IMR-90 (cell line): ENCODE results near the gene GOLGA6A. TPM values are rescaled to one million over a fixed set of nuclear protein-coding genes. Genes with fewer than 3 reads are reported as not detected.

ENCODE experiments used
- microRNA-seq, 2 experiments: library from miRNA; stranded (forward) in 1 of 2; unstranded in 1 of 2; fragments of 10-50 nt in 1 of 2; fragments of <30 nt in 1 of 2; gene quantifications in 1 of 2; microRNA quantifications in 1 of 2; one replicate each; pipeline versions ENCODE3 to v1.1.0; 2013 to 2020; ENCODE audit not compliant: insufficient read depth in 1 of 2, insufficient read length in 1 of 2, unreplicated experiment in 1 of 2
- polyA plus RNA-seq, 3 experiments: library from polyadenylated mRNA; depleted of rRNA; stranded (reverse); fragments of >200 nt; gene quantifications; 2 replicates each; pipeline ENCODE4 v1.2.3, GENCODE V29; 2012; ENCODE audit warnings: low replicate concordance in 1 of 3
- small RNA-seq, 5 experiments: library from RNA; depleted of rRNA; stranded (forward); fragments of <200 nt; gene quantifications; one replicate each; pipeline ENCODE3, GENCODE V24; 2012
- total RNA-seq: library from RNA; depleted of rRNA; stranded (reverse); fragments of >200 nt; gene quantifications from 2 replicates; pipeline ENCODE4 v1.2.3, GENCODE V29; 2012; rRNA removed

Gene GOLGA6A
- total and polyA plus RNA-seq, 2 of the 4 experiments (the other 2 are of a cell fraction) = not detected

Small RNA genes within 50 kb of the gene (microRNA-seq; reads per million reads assigned to microRNA genes)
- gene RN7SL429P (ENCODE audit: insufficient read depth, insufficient read length) = not detected

Small RNA genes within 50 kb of the gene (small RNA-seq; reads per million reads assigned to genes)
- 0 reads per million in 5 experiments for gene RN7SL429P

Other genes starting within 250 kb of the GOLGA6A start
- not detected in 2 replicates for gene TBC1D21, start 209.0 kb downstream of the GOLGA6A start, total RNA-seq
- gene TBC1D21, start 209.0 kb downstream of the GOLGA6A start, polyA plus RNA-seq (2012; rRNA removed) = not detected in 2 replicates
- gene LOXL1, start 156.1 kb downstream of the GOLGA6A start, total RNA-seq = 146 and 148 TPM in 2 replicates
- gene LOXL1, start 156.1 kb downstream of the GOLGA6A start, polyA plus RNA-seq (2012; rRNA removed) = 311 and 332 TPM in 2 replicates
- 11.8 and 12.5 TPM in 2 replicates for gene STOML1, start 90.3 kb downstream of the GOLGA6A start, total RNA-seq
- gene STOML1, start 90.3 kb downstream of the GOLGA6A start, polyA plus RNA-seq (2012; rRNA removed) = 21.2 and 25.0 TPM in 2 replicates
- gene PML, start 87.8 kb downstream of the GOLGA6A start, total RNA-seq = 8.8 and 10.3 TPM in 2 replicates
- gene PML, start 87.8 kb downstream of the GOLGA6A start, polyA plus RNA-seq (2012; rRNA removed) = 22.6 and 23.1 TPM in 2 replicates
- not detected in 2 replicates for gene ISLR2, start 48.0 kb upstream of the GOLGA6A start, total RNA-seq
- gene ISLR2, start 48.0 kb upstream of the GOLGA6A start, polyA plus RNA-seq (2012; rRNA removed) = not detected in 2 replicates
- gene ISLR, start 91.2 kb upstream of the GOLGA6A start, total RNA-seq = under 0.01 TPM in 2 replicates
- 0.79 and 1.0 TPM in 2 replicates for gene ISLR, start 91.2 kb upstream of the GOLGA6A start, polyA plus RNA-seq (2012; rRNA removed)
- gene STRA6, start 120.2 kb upstream of the GOLGA6A start, total RNA-seq = not detected in 2 replicates
- 0.14 and 0.17 TPM in 2 replicates for gene STRA6, start 120.2 kb upstream of the GOLGA6A start, polyA plus RNA-seq (2012; rRNA removed)
- gene CCDC33, start 153.8 kb upstream of the GOLGA6A start, total RNA-seq = not detected in 2 replicates
- not detected in 2 replicates for gene CCDC33, start 153.8 kb upstream of the GOLGA6A start, polyA plus RNA-seq (2012; rRNA removed)